OCI-LY3 (cell line): ENCODE measurements around the gene HYAL1.

Source experiments
- H2AFZ ChIP-seq: fragments of 200-600, 300-600 bp; shearing (Covaris generic); 2 replicates; pipeline ENCODE4 v1.6.0; 2014; ENCODE audit warnings: antibody characterized with exemption, low read depth, low read length
- H3K27ac ChIP-seq: fragments of 200-600, 300-600 bp; sonication (generic); 2 replicates; pipeline ENCODE4 v1.5.1; 2014; ENCODE audit warnings: mild to moderate bottlenecking, low read length, moderate library complexity, mixed read lengths
- H3K27me3 ChIP-seq: fragments of 200-600, 300-600 bp; sonication (generic); 2 replicates; pipeline ENCODE4 v1.6.1; 2014; ENCODE audit warnings: low read depth, low read length, mixed read lengths
- H3K36me3 ChIP-seq: fragments of 200-600, 300-600 bp; sonication (generic); replicated peaks from 2 replicates; pipeline ENCODE3; 2014; ENCODE audit warnings: low read depth, low read length, mixed read lengths
- H3K4me1 ChIP-seq: fragments of 300-600, 200-600 bp; sonication (generic); 2 replicates; pipeline ENCODE4 v1.6.1; 2014; ENCODE audit warnings: low read length, mixed read lengths
- H3K4me2 ChIP-seq: fragments of 200-600, 300-600 bp; sonication (generic); 2 replicates; pipeline ENCODE4 v1.6.1; 2014; ENCODE audit warnings: low read length, mixed read lengths
- H3K4me3 ChIP-seq: fragments of 300-600, 200-600 bp; sonication (generic); 2 replicates; pipeline ENCODE4 v1.5.1; 2014; ENCODE audit warnings: antibody characterized with exemption, mild to moderate bottlenecking, low read length, moderate library complexity
- H3K79me2 ChIP-seq: fragments of 300-600, 200-600 bp; shearing (Covaris generic); 2 replicates; pipeline ENCODE4 v1.6.1; 2014; ENCODE audit warnings: mild to moderate bottlenecking, low read length, mixed read lengths
- H3K9ac ChIP-seq: fragments of 300-600, 200-600 bp; shearing (Covaris generic); 2 replicates; pipeline ENCODE4 v1.6.0; 2014; ENCODE audit warnings: mild to moderate bottlenecking, low read length, moderate library complexity
- H3K9me3 ChIP-seq: fragments of 200-600, 300-600 bp; shearing (Covaris generic); 2 replicates; pipeline ENCODE4 v1.6.1; 2014; ENCODE audit warnings: low read length, mixed read lengths; ENCODE audit not compliant: insufficient read depth
- H4K20me1 ChIP-seq: fragments of 200-600, 300-600 bp; sonication (generic); 2 replicates; pipeline ENCODE4 v1.6.1; 2016; ENCODE audit warnings: low read length, mixed read lengths; ENCODE audit not compliant: insufficient read depth
- CTCF ChIP-seq: fragments of 200-600, 300-600 bp; sonication (generic); IDR thresholded peaks from 2 replicates; pipeline ENCODE4 v1.5.1; 2014; ENCODE audit warnings: antibody characterized with exemption, low read length, low read depth
- EZH2phosphoT487 ChIP-seq: fragments of 200-600 bp; shearing (Covaris generic); IDR thresholded peaks from 2 replicates; pipeline ENCODE4 v1.6.1; 2018; ENCODE audit warnings: antibody characterized with exemption, mixed run types, low read depth

The HYAL1 gene

GRCh38 chr3:50268703-50269451 lies 34.5 kb downstream of the HYAL1 start, which contains the start of gene SEMA3B:
SEMA3B (plus strand) TSS chr3:50269147; CDS start chr3:50269241, 94 bp downstream.
- peaks cover 28% of the 10 kb centered on the region for H3K27me3 ChIP-seq
- no peaks in the 10 kb centered on the region for H3K9me3 ChIP-seq
- H3K36me3 ChIP-seq, result no peaks in the 10 kb centered on the region
- no peaks in the 10 kb centered on the region for H3K79me2 ChIP-seq
- H4K20me1 ChIP-seq, result no peaks in the 10 kb centered on the region
- no peak within 1 kb of the TSS for H3K4me2 ChIP-seq
- no peak within 1 kb of the TSS for H3K9ac ChIP-seq
- peaks cover 9% of the 10 kb centered on the region; the same call in 1 of the 2 replicates for H3K4me1 ChIP-seq
- no peak within 1 kb of the TSS for H3K4me3 ChIP-seq
- no peak for TF ChIP-seq CTCF
- no peak for TF ChIP-seq EZH2phosphoT487
- no peak within 1 kb of the TSS for H3K27ac ChIP-seq
- H2AFZ ChIP-seq, result no peak within 1 kb of the TSS

DNA sequence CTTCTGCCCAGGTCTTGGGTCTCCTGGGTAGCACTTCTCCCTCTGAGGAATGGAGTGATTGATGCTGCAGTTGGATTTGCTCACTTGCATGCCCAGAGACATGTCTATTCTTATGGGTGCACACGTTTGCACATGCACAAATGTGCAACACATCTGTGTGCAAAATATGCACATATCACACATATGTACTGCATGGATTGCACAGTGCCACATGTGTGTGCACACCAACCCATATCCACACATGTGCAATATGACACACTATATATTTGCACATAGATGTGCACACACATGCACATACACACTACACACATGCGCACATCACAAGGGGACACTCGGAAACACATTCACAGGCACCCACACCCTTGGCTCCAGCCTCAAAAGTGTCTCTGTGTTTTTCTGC lies 35.1 kb downstream of the HYAL1 start:
- Histone ChIP-seq H3K4me3 (no peak overlapping the region), H2AFZ (no peak overlapping the region), H3K9ac (no peak overlapping the region), H3K4me2 (no peak overlapping the region), H3K27me3 (peaks cover 26% of the 10 kb centered on the region), H3K9me3 (no peaks in the 10 kb centered on the region), H4K20me1 (no peaks in the 10 kb centered on the region), H3K4me1 (peaks cover 7% of the 10 kb centered on the region; the same call in 1 of the 2 replicates), H3K36me3 (no peaks in the 10 kb centered on the region), H3K27ac (no peak overlapping the region), H3K79me2 (no peaks in the 10 kb centered on the region)
- TF ChIP-seq EZH2phosphoT487, result no peak
- no peak for TF ChIP-seq CTCF

- Histone ChIP-seq H3K9me3 (no peaks in the 10 kb centered on the region), H3K27me3 (peaks cover 26% of the 10 kb centered on the region), H3K27ac (no peak overlapping the region), H4K20me1 (no peaks in the 10 kb centered on the region), H3K4me2 (no peak overlapping the region), H3K79me2 (no peaks in the 10 kb centered on the region), H3K9ac (no peak overlapping the region), H3K4me3 (no peak overlapping the region), H3K36me3 (no peaks in the 10 kb centered on the region), H3K4me1 (peaks cover 2% of the 10 kb centered on the region; the same call in 1 of the 2 replicates), H2AFZ (no peak overlapping the region)
- no peak for TF ChIP-seq CTCF
- no peak for TF ChIP-seq EZH2phosphoT487
Observed at GRCh38 chr3:50267280-50267913, 36.0 kb downstream of the HYAL1 start.

- Histone ChIP-seq H3K79me2 (no peaks in the 10 kb centered on the region), H2AFZ (no peak overlapping the region), H3K36me3 (no peaks in the 10 kb centered on the region), H3K9me3 (no peaks in the 10 kb centered on the region), H3K4me3 (no peak overlapping the region), H3K4me1 (no peaks in the 10 kb centered on the region), H3K27me3 (peaks cover 26% of the 10 kb centered on the region), H3K4me2 (no peak overlapping the region), H4K20me1 (no peaks in the 10 kb centered on the region), H3K9ac (no peak overlapping the region), H3K27ac (no peak overlapping the region)
- TF ChIP-seq EZH2phosphoT487 (no peak), CTCF (no peak)
Observed at GRCh38 chr3:50266836-50267235, 36.5 kb downstream of the HYAL1 start.
